ENCODE data around the gene MOSPD2.
A peak's percentile ranks its signal among the peaks of the same experiment; 100 is the strongest.

MOSPD2 gene

DNA sequence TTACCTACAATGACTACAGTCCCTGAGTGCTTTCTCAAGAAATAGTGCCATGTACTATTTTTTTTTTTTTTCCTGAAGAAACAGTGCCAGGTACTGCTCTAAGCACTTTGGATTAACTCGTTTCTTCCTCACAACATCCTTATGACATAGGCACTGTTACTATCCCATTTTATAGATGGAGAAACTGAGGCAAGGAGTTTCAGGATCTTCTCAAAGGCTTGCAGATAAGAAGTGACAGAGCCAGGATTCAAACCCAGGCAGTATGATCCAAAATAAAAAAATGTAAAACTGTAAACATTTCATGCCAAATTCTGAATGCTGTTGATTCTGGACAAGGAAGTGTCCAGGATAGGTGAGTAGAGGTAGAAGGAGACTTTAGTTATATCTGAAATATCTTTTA is 1.5 kb upstream of the MOSPD2 start:
- Histone ChIP-seq H3K9me3 (ENCODE audit: control insufficient read depth in 2 of 2, low read length in 2 of 2) (peaks cover 0 to 3% of the 10 kb centered on the region in 2 donors), H3K9ac (ENCODE audit: low read length in 2 of 2) (no peak overlapping the region), H3K4me3 (ENCODE audit: low read length in 2 of 2) (no peak overlapping the region), H3K4me1 (ENCODE audit: control insufficient read depth, insufficient read depth, low read length) (peaks cover 5% of the 10 kb centered on the region), H3K27me3 (ENCODE audit: control insufficient read depth in 1 of 2, insufficient read depth in 2 of 2, low read length in 2 of 2) (no peaks in the 10 kb centered on the region), H3K36me3 (ENCODE audit: control insufficient read depth in 2 of 2, insufficient read depth in 2 of 2, low read length in 2 of 2) (no peaks in the 10 kb centered on the region), H3K27ac (ENCODE audit: low read length) (no peak overlapping the region)

DNA sequence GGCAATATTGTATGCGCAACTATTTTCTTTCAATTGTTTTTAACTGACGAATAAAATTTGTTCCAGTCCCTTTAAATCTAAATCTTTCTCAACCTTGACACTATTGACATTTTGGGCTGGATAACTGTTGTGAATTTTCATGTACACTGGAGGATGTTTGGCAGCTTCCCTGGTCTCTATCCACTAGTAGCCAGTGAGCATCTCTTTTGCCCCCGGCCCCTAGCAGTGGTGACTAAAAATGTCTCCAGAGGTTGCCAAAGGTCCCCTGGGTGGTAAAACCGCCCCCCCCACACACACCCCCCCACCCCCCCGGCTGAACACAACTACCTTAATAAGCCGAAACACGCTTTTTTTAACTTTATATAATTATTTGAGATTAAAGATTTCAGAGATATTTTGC is 866 bp upstream of the MOSPD2 start:
- no peaks in the 10 kb centered on the region for H3K27me3 ChIP-seq (ENCODE audit: control insufficient read depth in 1 of 2, insufficient read depth in 2 of 2, low read length in 2 of 2)
- H3K4me3 ChIP-seq (ENCODE audit: low read length in 2 of 2), result peak overlapping the region in 1 of 2 donors; percentile 78
- no peak overlapping the region for H3K9ac ChIP-seq (ENCODE audit: low read length in 2 of 2)
- no peak overlapping the region for H3K27ac ChIP-seq (ENCODE audit: low read length)
- peaks cover 0 to under 1% of the 10 kb centered on the region in 2 donors for H3K9me3 ChIP-seq (ENCODE audit: control insufficient read depth in 2 of 2, low read length in 2 of 2)
- H3K36me3 ChIP-seq (ENCODE audit: control insufficient read depth in 2 of 2, insufficient read depth in 2 of 2, low read length in 2 of 2), result no peaks in the 10 kb centered on the region
- peaks cover 5% of the 10 kb centered on the region for H3K4me1 ChIP-seq (ENCODE audit: control insufficient read depth, insufficient read depth, low read length)

DNA sequence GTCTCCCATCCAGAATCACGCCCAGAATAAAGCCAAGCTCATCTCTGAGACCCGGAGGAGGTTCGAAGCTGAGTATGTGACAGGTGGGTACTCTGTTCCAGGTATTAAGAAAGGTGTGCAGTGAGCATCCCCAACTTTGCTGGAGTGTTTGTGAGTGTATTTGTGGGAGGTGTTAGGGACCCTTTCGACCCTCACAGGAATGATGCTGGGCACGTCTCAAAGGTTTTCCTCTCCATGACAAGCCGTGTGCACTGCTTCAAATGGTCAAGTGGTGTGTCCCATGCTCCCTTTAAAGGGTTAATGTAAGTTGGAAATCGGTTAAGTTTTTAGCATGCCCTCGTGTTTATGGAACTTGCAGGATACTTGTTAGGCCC is 442 bp downstream of the MOSPD2 start:
- Histone ChIP-seq H3K9me3 (ENCODE audit: control insufficient read depth in 2 of 2, low read length in 2 of 2) (no peaks in the 10 kb centered on the region), H3K4me3 (ENCODE audit: low read length in 2 of 2) (peak overlapping the region; percentile 78 to 91)

DNA sequence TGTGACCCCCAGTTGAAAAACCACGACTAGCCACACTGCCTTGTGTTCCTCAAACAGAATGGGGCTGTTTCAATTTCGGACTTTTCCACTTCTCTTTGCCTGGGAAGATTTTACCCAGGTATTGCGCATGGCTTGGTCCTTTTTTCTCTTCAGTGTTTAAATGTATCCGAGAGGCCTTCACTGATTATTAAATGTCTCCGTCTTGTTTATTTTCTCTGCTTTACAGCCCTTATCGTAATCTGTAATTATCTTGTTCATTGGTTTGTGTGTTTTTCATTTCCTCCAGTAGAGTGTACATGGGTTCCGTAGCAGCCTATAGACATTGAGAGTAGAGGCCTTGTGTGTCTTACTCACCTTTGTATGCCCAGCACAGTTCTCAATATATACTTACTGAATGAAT is 2.4 kb downstream of the MOSPD2 start:
- no peak overlapping the region for H3K4me3 ChIP-seq (ENCODE audit: low read length in 2 of 2)
- peaks cover 5% of the 10 kb centered on the region for H3K4me1 ChIP-seq (ENCODE audit: control insufficient read depth, insufficient read depth, low read length)
- no peak overlapping the region for H3K27ac ChIP-seq (ENCODE audit: low read length)

More for the DNA sequence above, 442 bp downstream of the MOSPD2 start:
- Histone ChIP-seq H3K27me3 (ENCODE audit: control insufficient read depth in 1 of 2, insufficient read depth in 2 of 2, low read length in 2 of 2) (no peaks in the 10 kb centered on the region), H3K4me1 (ENCODE audit: control insufficient read depth, insufficient read depth, low read length) (peaks cover 5% of the 10 kb centered on the region), H3K36me3 (ENCODE audit: control insufficient read depth in 2 of 2, insufficient read depth in 2 of 2, low read length in 2 of 2) (no peaks in the 10 kb centered on the region), H3K27ac (ENCODE audit: low read length) (no peak overlapping the region), H3K9ac (ENCODE audit: low read length in 2 of 2) (peak overlapping the region; percentile 73 to 86)

DNA sequence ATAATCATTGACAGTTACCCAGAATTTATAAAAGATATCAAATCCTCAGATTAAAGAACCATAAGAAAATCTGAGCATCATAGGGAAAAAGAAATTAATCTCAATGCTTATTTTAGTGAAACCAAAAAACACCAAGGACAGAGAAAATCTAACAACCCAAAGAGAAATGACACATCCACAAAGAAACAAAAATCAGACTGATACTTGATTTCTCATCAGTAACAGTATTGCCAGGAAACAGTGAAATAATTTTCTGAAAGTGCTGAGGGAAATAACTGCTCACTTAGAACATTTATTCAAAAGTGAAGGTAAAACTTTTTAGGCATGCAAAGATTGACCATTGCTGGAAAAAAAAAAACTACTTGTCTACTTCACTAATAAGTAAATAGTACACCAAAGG is 10.6 kb downstream of the MOSPD2 start:
- H3K36me3 ChIP-seq (ENCODE audit: control insufficient read depth in 2 of 2, insufficient read depth in 2 of 2, low read length in 2 of 2), result no peaks in the 10 kb centered on the region
- no peaks in the 10 kb centered on the region for H3K4me1 ChIP-seq (ENCODE audit: control insufficient read depth, insufficient read depth, low read length)
- H3K9ac ChIP-seq (ENCODE audit: low read length in 2 of 2), result no peak overlapping the region
- H3K27me3 ChIP-seq (ENCODE audit: control insufficient read depth in 1 of 2, insufficient read depth in 2 of 2, low read length in 2 of 2), result no peaks in the 10 kb centered on the region
- H3K4me3 ChIP-seq (ENCODE audit: low read length in 2 of 2), result no peak overlapping the region
- no peaks in the 10 kb centered on the region for H3K9me3 ChIP-seq (ENCODE audit: control insufficient read depth in 2 of 2, low read length in 2 of 2)
- H3K27ac ChIP-seq (ENCODE audit: low read length), result no peak overlapping the region

More for the DNA sequence above, 2.4 kb downstream of the MOSPD2 start:
- no peaks in the 10 kb centered on the region for H3K36me3 ChIP-seq (ENCODE audit: control insufficient read depth in 2 of 2, insufficient read depth in 2 of 2, low read length in 2 of 2)
- H3K27me3 ChIP-seq (ENCODE audit: control insufficient read depth in 1 of 2, insufficient read depth in 2 of 2, low read length in 2 of 2), result no peaks in the 10 kb centered on the region
- no peak overlapping the region for H3K9ac ChIP-seq (ENCODE audit: low read length in 2 of 2)
- H3K9me3 ChIP-seq (ENCODE audit: control insufficient read depth in 2 of 2, low read length in 2 of 2), result no peaks in the 10 kb centered on the region

DNA sequence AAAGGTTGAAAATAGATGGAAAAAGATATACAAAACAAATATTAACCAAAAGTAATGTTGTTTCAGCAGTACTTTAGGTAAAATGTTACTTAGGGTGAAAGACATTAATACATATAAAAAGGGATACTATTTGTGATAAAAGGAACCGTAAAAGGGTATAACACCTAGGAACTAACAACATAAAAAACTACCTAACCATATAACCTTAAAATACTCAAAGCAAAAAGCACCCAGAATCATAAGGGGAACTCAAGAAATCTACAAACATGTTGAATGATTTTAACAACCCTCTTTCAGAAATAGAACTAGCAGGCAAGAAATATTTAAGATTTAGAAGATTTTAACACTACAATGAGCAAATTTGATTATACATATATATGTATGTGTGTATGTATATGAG is 11.5 kb downstream of the MOSPD2 start:
- Histone ChIP-seq H3K27me3 (ENCODE audit: control insufficient read depth in 1 of 2, insufficient read depth in 2 of 2, low read length in 2 of 2) (no peaks in the 10 kb centered on the region), H3K27ac (ENCODE audit: low read length) (no peak overlapping the region)

DNA sequence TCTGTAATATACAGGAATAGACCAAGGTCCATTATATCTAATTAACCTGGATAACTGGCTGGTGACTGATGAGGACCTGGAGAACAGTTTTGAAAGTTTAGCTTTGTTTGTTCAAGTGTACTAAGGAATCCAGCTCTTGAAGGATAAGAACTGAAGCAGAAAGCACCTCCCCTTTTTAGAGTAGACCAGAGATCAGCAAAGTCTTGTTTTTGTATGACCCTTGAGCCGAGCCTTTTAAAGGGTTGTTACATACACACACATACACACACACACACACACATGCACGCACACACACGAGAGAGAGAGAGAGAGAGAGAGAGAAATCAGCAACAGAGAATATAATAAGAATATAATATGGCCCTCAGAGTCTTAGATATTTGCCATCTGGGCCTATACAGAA is 13.0 kb downstream of the MOSPD2 start:
- Histone ChIP-seq H3K27me3 (ENCODE audit: control insufficient read depth in 1 of 2, insufficient read depth in 2 of 2, low read length in 2 of 2) (no peaks in the 10 kb centered on the region), H3K27ac (ENCODE audit: low read length) (no peak overlapping the region), H3K4me1 (ENCODE audit: control insufficient read depth, insufficient read depth, low read length) (no peaks in the 10 kb centered on the region), H3K36me3 (ENCODE audit: control insufficient read depth in 2 of 2, insufficient read depth in 2 of 2, low read length in 2 of 2) (no peaks in the 10 kb centered on the region), H3K9me3 (ENCODE audit: control insufficient read depth in 2 of 2, low read length in 2 of 2) (no peaks in the 10 kb centered on the region), H3K9ac (ENCODE audit: low read length in 2 of 2) (no peak overlapping the region), H3K4me3 (ENCODE audit: low read length in 2 of 2) (no peak overlapping the region)

More for the DNA sequence above, 11.5 kb downstream of the MOSPD2 start:
- Histone ChIP-seq H3K4me3 (ENCODE audit: low read length in 2 of 2) (no peak overlapping the region), H3K4me1 (ENCODE audit: control insufficient read depth, insufficient read depth, low read length) (no peaks in the 10 kb centered on the region), H3K36me3 (ENCODE audit: control insufficient read depth in 2 of 2, insufficient read depth in 2 of 2, low read length in 2 of 2) (no peaks in the 10 kb centered on the region), H3K9me3 (ENCODE audit: control insufficient read depth in 2 of 2, low read length in 2 of 2) (no peaks in the 10 kb centered on the region), H3K9ac (ENCODE audit: low read length in 2 of 2) (no peak overlapping the region)

DNA sequence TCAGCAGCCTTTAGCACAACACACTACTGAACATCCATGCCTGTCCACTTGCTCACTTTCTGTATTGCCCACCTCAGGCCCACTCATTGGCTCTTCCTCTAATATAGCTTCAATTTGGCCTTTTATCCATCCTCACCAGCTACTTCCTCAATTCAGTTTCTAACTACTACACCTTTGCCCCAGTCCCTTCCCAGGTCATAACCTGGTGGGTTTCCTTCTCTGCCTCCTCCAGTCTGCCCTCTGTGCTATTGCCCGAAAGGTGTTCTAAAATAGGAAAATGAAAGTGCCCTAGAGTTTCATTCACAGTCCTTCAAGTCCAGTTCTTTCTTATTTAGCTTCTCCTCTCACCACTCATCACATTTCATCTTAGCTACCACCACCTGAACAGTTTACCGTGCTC is 23.1 kb downstream of the MOSPD2 start:
- no peaks in the 10 kb centered on the region for H3K4me1 ChIP-seq (ENCODE audit: control insufficient read depth, insufficient read depth, low read length)
- H3K9me3 ChIP-seq (ENCODE audit: control insufficient read depth in 2 of 2, low read length in 2 of 2), result no peaks in the 10 kb centered on the region
- H3K36me3 ChIP-seq (ENCODE audit: control insufficient read depth in 2 of 2, insufficient read depth in 2 of 2, low read length in 2 of 2), result no peaks in the 10 kb centered on the region
- no peak overlapping the region for H3K27ac ChIP-seq (ENCODE audit: low read length)
- no peaks in the 10 kb centered on the region for H3K27me3 ChIP-seq (ENCODE audit: control insufficient read depth in 1 of 2, insufficient read depth in 2 of 2, low read length in 2 of 2)
- H3K9ac ChIP-seq (ENCODE audit: low read length in 2 of 2), result no peak overlapping the region
- no peak overlapping the region for H3K4me3 ChIP-seq (ENCODE audit: low read length in 2 of 2)

DNA sequence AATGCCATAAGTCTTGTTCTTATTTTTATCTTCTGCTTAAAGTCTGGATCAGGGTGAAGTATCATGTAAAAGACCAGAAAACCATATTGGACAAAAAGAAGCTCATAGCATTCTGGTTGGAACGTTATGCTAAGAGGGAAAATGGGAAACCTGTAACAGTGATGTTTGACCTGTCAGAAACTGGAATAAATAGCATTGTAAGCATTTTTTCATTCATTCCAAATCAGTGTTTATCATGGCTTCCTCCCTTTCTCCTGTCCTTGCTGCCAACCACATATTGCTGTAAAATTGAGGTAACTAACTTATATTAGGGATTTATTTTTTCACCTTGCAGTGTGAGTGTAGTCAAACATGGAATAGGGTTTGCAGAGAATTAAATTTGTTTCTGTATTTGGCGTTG is 23.8 kb downstream of the MOSPD2 start:
- Histone ChIP-seq H3K36me3 (ENCODE audit: control insufficient read depth in 2 of 2, insufficient read depth in 2 of 2, low read length in 2 of 2) (no peaks in the 10 kb centered on the region), H3K9ac (ENCODE audit: low read length in 2 of 2) (no peak overlapping the region), H3K27ac (ENCODE audit: low read length) (no peak overlapping the region), H3K4me1 (ENCODE audit: control insufficient read depth, insufficient read depth, low read length) (no peaks in the 10 kb centered on the region), H3K27me3 (ENCODE audit: control insufficient read depth in 1 of 2, insufficient read depth in 2 of 2, low read length in 2 of 2) (no peaks in the 10 kb centered on the region), H3K4me3 (ENCODE audit: low read length in 2 of 2) (no peak overlapping the region), H3K9me3 (ENCODE audit: control insufficient read depth in 2 of 2, low read length in 2 of 2) (no peaks in the 10 kb centered on the region)

DNA sequence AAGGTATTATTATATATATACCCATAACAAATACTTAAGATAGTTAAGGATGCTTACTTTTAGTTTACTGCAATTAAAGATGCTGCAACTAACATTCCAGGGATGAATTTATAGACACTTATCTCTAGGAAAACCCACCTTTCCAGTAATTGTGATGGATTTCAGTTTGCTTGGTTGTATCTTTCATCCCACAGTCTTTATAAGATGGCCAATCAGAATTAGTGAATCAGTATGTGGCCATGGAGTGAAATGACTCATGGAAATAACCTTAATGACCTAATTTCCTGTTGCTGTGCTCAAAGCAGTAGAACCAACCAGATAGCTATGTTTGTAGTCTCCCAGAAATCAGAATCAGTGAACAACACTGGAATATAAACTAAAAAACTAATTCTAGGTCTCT is 26.4 kb downstream of the MOSPD2 start:
- no peaks in the 10 kb centered on the region for H3K27me3 ChIP-seq (ENCODE audit: control insufficient read depth in 1 of 2, insufficient read depth in 2 of 2, low read length in 2 of 2)
- H3K36me3 ChIP-seq (ENCODE audit: control insufficient read depth in 2 of 2, insufficient read depth in 2 of 2, low read length in 2 of 2), result no peaks in the 10 kb centered on the region
- H3K4me1 ChIP-seq (ENCODE audit: control insufficient read depth, insufficient read depth, low read length), result no peaks in the 10 kb centered on the region
- peaks cover 0 to 2% of the 10 kb centered on the region in 2 donors for H3K9me3 ChIP-seq (ENCODE audit: control insufficient read depth in 2 of 2, low read length in 2 of 2)
- H3K9ac ChIP-seq (ENCODE audit: low read length in 2 of 2), result no peak overlapping the region
- no peak overlapping the region for H3K27ac ChIP-seq (ENCODE audit: low read length)
- no peak overlapping the region for H3K4me3 ChIP-seq (ENCODE audit: low read length in 2 of 2)

DNA sequence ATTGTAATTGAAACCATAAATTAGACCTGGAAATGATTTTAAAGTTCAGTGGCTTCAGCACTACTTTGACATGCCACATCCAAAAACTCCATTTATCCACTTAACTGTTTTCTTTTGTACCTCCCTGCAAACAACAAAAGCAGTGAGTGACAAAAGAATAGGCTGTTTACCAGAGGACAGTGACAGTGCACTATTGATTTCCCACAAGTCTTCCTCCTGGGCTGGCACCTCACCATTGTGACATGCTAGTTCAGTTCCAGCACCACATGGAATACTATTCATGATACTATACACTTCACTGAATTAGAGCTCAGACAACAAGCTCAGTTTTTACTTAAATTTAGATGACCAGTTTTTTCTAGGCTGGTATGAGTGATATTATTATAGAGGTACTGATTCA is 29.3 kb downstream of the MOSPD2 start:
- Histone ChIP-seq H3K9me3 (ENCODE audit: control insufficient read depth in 2 of 2, low read length in 2 of 2) (peaks cover 0 to 5% of the 10 kb centered on the region in 2 donors), H3K9ac (ENCODE audit: low read length in 2 of 2) (no peak overlapping the region), H3K4me3 (ENCODE audit: low read length in 2 of 2) (no peak overlapping the region), H3K27ac (ENCODE audit: low read length) (no peak overlapping the region), H3K4me1 (ENCODE audit: control insufficient read depth, insufficient read depth, low read length) (no peaks in the 10 kb centered on the region), H3K36me3 (ENCODE audit: control insufficient read depth in 2 of 2, insufficient read depth in 2 of 2, low read length in 2 of 2) (no peaks in the 10 kb centered on the region), H3K27me3 (ENCODE audit: control insufficient read depth in 1 of 2, insufficient read depth in 2 of 2, low read length in 2 of 2) (no peaks in the 10 kb centered on the region)

Measured in stomach smooth muscle (tissue), 2 donors.